Measurements from ENCODE around the gene ELFN2.

Gene ELFN2

GRCh38 chr22:37427135-37427710, at the start of gene ELFN2:
Gene ELFN2, minus strand, starts transcription at chr22:37427479. Its CDS starts 51,945 bp downstream, at chr22:37375534.
- DNase-seq: peak; percentile 59
- Mint-ChIP-seq H3K27ac (no peak within 1 kb of the TSS), H3K27me3 (ENCODE audit: low read depth, poor library complexity) (peaks cover 86% of the 10 kb centered on the region), H3K9me3 (peaks cover 4% of the 10 kb centered on the region), H3K4me3 (peak within 1 kb of the TSS; percentile 61), H3K36me3 (ENCODE audit: low read depth) (no peaks in the 10 kb centered on the region), H3K4me1 (peaks cover 17% of the 10 kb centered on the region)
- TF ChIP-seq CTCF (IDR thresholded peaks at IDR 0.05): no peak

- no peak for TF ChIP-seq CTCF (IDR thresholded peaks at IDR 0.05)
- Mint-ChIP-seq H3K4me3 (no peak overlapping the region), H3K36me3 (ENCODE audit: low read depth) (no peaks in the 10 kb centered on the region), H3K4me1 (peaks cover 5% of the 10 kb centered on the region), H3K9me3 (no peaks in the 10 kb centered on the region), H3K27me3 (ENCODE audit: low read depth, poor library complexity) (peaks cover 25% of the 10 kb centered on the region), H3K27ac (no peak overlapping the region)
- no peak for DNase-seq
These were observed 49.4 kb upstream of the ELFN2 start for GRCh38 chr22:37476389-37477329.

GRCh38 chr22:37474447-37475090, 47.3 kb upstream of the ELFN2 start:
- H3K27me3 Mint-ChIP-seq (ENCODE audit: low read depth, poor library complexity): peaks cover 26% of the 10 kb centered on the region
- DNase-seq: no peak
- no peaks in the 10 kb centered on the region for H3K36me3 Mint-ChIP-seq (ENCODE audit: low read depth)
- H3K4me3 Mint-ChIP-seq: no peak overlapping the region
- peaks cover 7% of the 10 kb centered on the region for H3K4me1 Mint-ChIP-seq
- no peaks in the 10 kb centered on the region for H3K9me3 Mint-ChIP-seq
- no peak overlapping the region for H3K27ac Mint-ChIP-seq
- no peak for TF ChIP-seq CTCF (IDR thresholded peaks at IDR 0.05)

GRCh38 chr22:37473437-37473946, 46.2 kb upstream of the ELFN2 start:
- no peak for DNase-seq
- H3K9me3 Mint-ChIP-seq: no peaks in the 10 kb centered on the region
- no peak overlapping the region for H3K27ac Mint-ChIP-seq
- H3K27me3 Mint-ChIP-seq (ENCODE audit: low read depth, poor library complexity): peaks cover 23% of the 10 kb centered on the region
- no peak overlapping the region for H3K4me3 Mint-ChIP-seq
- no peak for TF ChIP-seq CTCF (IDR thresholded peaks at IDR 0.05)
- H3K36me3 Mint-ChIP-seq (ENCODE audit: low read depth): no peaks in the 10 kb centered on the region
- H3K4me1 Mint-ChIP-seq: peaks cover 7% of the 10 kb centered on the region

GRCh38 chr22:37472418-37473006, 45.2 kb upstream of the ELFN2 start:
- peak; percentile 47 for DNase-seq
- Mint-ChIP-seq H3K27me3 (ENCODE audit: low read depth, poor library complexity) (peaks cover 29% of the 10 kb centered on the region), H3K36me3 (ENCODE audit: low read depth) (no peaks in the 10 kb centered on the region), H3K4me3 (no peak overlapping the region), H3K4me1 (peaks cover 7% of the 10 kb centered on the region), H3K27ac (no peak overlapping the region), H3K9me3 (no peaks in the 10 kb centered on the region)
- peak; percentile 39 for TF ChIP-seq CTCF (IDR thresholded peaks at IDR 0.05)
